H9 (cell line): ENCODE results near the gene MIER1. TPM values are rescaled to one million over a fixed set of nuclear protein-coding genes. Genes with fewer than 3 reads are reported as not detected.

ENCODE experiments used
- DNase-seq: peaks from one replicate; pipeline ENCODE4 v3.0.0-alpha.2; 2017
- H2AFZ ChIP-seq: one replicate; pipeline ENCODE4 v1.6.1; 2013; ENCODE audit warnings: mild to moderate bottlenecking, low read length, control low read depth, moderate library complexity
- H2AK5ac ChIP-seq: 2 replicates; pipeline ENCODE4 v1.6.1; 2013; ENCODE audit warnings: low read length, control low read depth, mixed read lengths; ENCODE audit not compliant: insufficient read length
- H2BK120ac ChIP-seq: one replicate; pipeline ENCODE4 v1.6.1; 2013; ENCODE audit warnings: low read depth, mild to moderate bottlenecking, low read length, control low read depth, inconsistent platforms; ENCODE audit not compliant: poor library complexity, severe bottlenecking
- H2BK12ac ChIP-seq: 2 replicates; pipeline ENCODE4 v1.6.1; 2013; ENCODE audit warnings: low read length, control low read depth, mixed read lengths, low read depth; ENCODE audit not compliant: insufficient read length
- H2BK15ac ChIP-seq: 2 replicates; pipeline ENCODE4 v1.6.1; 2013; ENCODE audit warnings: low read depth, low read length, control low read depth
- H2BK20ac ChIP-seq: one replicate; pipeline ENCODE4 v1.6.1; 2013; ENCODE audit warnings: low read depth, mild to moderate bottlenecking, low read length, control low read depth, inconsistent platforms; ENCODE audit not compliant: poor library complexity, severe bottlenecking
- H2BK5ac ChIP-seq: 2 replicates; pipeline ENCODE4 v1.6.1; 2013; ENCODE audit warnings: low read length, control low read depth, mixed read lengths; ENCODE audit not compliant: insufficient read length
- H3K14ac ChIP-seq: 2 replicates; pipeline ENCODE4 v1.6.1; 2013; ENCODE audit warnings: low read length, control low read depth; ENCODE audit not compliant: insufficient read depth
- H3K18ac ChIP-seq: 2 replicates; pipeline ENCODE4 v1.6.1; 2013; ENCODE audit warnings: low read depth, mild to moderate bottlenecking, mixed read lengths, low read length, control low read depth; ENCODE audit not compliant: insufficient read length
- H3K23ac ChIP-seq: 2 replicates; pipeline ENCODE4 v1.6.1; 2013; ENCODE audit warnings: low read length, control low read depth, mixed read lengths, low read depth; ENCODE audit not compliant: insufficient read length
- H3K23me2 ChIP-seq: 2 replicates; pipeline ENCODE4 v1.6.1; 2013; ENCODE audit warnings: low read depth, mild to moderate bottlenecking, mixed read lengths, low read length, control low read depth; ENCODE audit not compliant: insufficient read length, poor library complexity, severe bottlenecking
- H3K27ac ChIP-seq: 2 replicates; pipeline ENCODE4 v1.5.1; 2013; ENCODE audit warnings: low read length, control low read depth, mixed read lengths, low read depth; ENCODE audit not compliant: insufficient read length
- H3K27me3 ChIP-seq: 2 replicates; pipeline ENCODE4 v1.6.1; 2013; ENCODE audit warnings: low read length, control low read depth, inconsistent platforms; ENCODE audit not compliant: insufficient read depth
- H3K4ac ChIP-seq: 2 replicates; pipeline ENCODE4 v1.6.1; 2013; ENCODE audit warnings: low read depth, mild to moderate bottlenecking, control low read depth, inconsistent platforms, low read length, moderate library complexity
- H3K4me1 ChIP-seq: 2 replicates; pipeline ENCODE4 v1.6.1; 2013; ENCODE audit warnings: low read length, control low read depth, inconsistent platforms; ENCODE audit not compliant: insufficient read depth
- H3K4me2 ChIP-seq: 2 replicates; pipeline ENCODE4 v1.6.1; 2013; ENCODE audit warnings: low read length, control low read depth, mixed read lengths; ENCODE audit not compliant: insufficient read length, insufficient read depth
- H3K56ac ChIP-seq: 2 replicates; pipeline ENCODE4 v1.6.1; 2013; ENCODE audit warnings: low read depth, mild to moderate bottlenecking, mixed read lengths, low read length, control low read depth; ENCODE audit not compliant: insufficient read length
- H3K79me1 ChIP-seq: 2 replicates; pipeline ENCODE4 v1.6.1; 2013; ENCODE audit warnings: low read depth, mild to moderate bottlenecking, moderate library complexity, low read length, control low read depth, inconsistent platforms; ENCODE audit not compliant: insufficient read depth, poor library complexity, severe bottlenecking
- H3K79me2 ChIP-seq: 2 replicates; pipeline ENCODE4 v1.6.1; 2013; ENCODE audit warnings: low read length, control low read depth, inconsistent platforms; ENCODE audit not compliant: insufficient read depth
- H3K9ac ChIP-seq: 2 replicates; pipeline ENCODE4 v1.6.1; 2013; ENCODE audit warnings: low read length, control low read depth, mixed read lengths; ENCODE audit not compliant: insufficient read length; ENCODE audit errors: extremely low read depth
- H3K9me3 ChIP-seq: one replicate; pipeline ENCODE4 v1.6.1; 2013; ENCODE audit warnings: low read depth, low read length, inconsistent platforms; ENCODE audit not compliant: control insufficient read depth
- H3T11ph ChIP-seq: one replicate; pipeline ENCODE4 v1.6.1; 2013; ENCODE audit warnings: mild to moderate bottlenecking, low read length, control low read depth, inconsistent platforms
- H4K20me1 ChIP-seq: one replicate; pipeline ENCODE4 v1.6.1; 2013; ENCODE audit not compliant: control insufficient read depth, insufficient read length, insufficient read depth
- H4K5ac ChIP-seq: 2 replicates; pipeline ENCODE4 v1.6.1; 2013; ENCODE audit warnings: low read depth, mild to moderate bottlenecking, mixed read lengths, low read length, control low read depth; ENCODE audit not compliant: insufficient read length
- H4K8ac ChIP-seq: replicated peaks from 2 replicates; pipeline ENCODE4 v1.6.1; 2013; ENCODE audit warnings: low read length, control low read depth, mixed read lengths, low read depth; ENCODE audit not compliant: insufficient read length
- H4K91ac ChIP-seq: 2 replicates; pipeline ENCODE4 v1.6.1; 2013; ENCODE audit warnings: low read depth, mild to moderate bottlenecking, moderate library complexity, mixed read lengths, low read length, control low read depth; ENCODE audit not compliant: insufficient read length
- H3K27ac Mint-ChIP-seq, 3 experiments: 2 replicates in 2 of 3; 3 replicates in 1 of 3; pipeline ENCODE4 v1.8.0; 2020 to 2021; ENCODE audit warnings: mixed read lengths in 3 of 3, mild to moderate bottlenecking in 1 of 3, moderate library complexity in 1 of 3
- H3K27me3 Mint-ChIP-seq: 2 replicates; pipeline ENCODE4 v1.8.0; 2021; ENCODE audit warnings: low read depth, mild to moderate bottlenecking, moderate library complexity, mixed read lengths
- H3K36me3 Mint-ChIP-seq, 3 experiments: 2 replicates in 2 of 3; 3 replicates in 1 of 3; pipeline ENCODE4 v1.8.0; 2020 to 2021; ENCODE audit warnings: low read depth in 3 of 3, mixed read lengths in 3 of 3; ENCODE audit not compliant: insufficient read depth in 1 of 3
- H3K4me1 Mint-ChIP-seq, 2 experiments: 2 replicates each; pipeline ENCODE4 v1.8.0; 2020; ENCODE audit warnings: mixed read lengths in 2 of 2
- H3K4me3 Mint-ChIP-seq, 2 experiments: 2 replicates in 1 of 2; 3 replicates in 1 of 2; pipeline ENCODE4 v1.8.0; 2020 to 2021; ENCODE audit warnings: mild to moderate bottlenecking in 2 of 2, mixed read lengths in 2 of 2, moderate library complexity in 1 of 2
- H3K9me3 Mint-ChIP-seq, 2 experiments: 2 replicates in 1 of 2; 3 replicates in 1 of 2; pipeline ENCODE4 v1.8.0; 2020; ENCODE audit warnings: mild to moderate bottlenecking in 2 of 2, mixed read lengths in 2 of 2, moderate library complexity in 1 of 2
- CTCF ChIP-seq: fragments of 200-600 bp; sonication (generic); conservative IDR thresholded peaks from 3 replicates; pipeline ENCODE4 v1.8.0; 2021; ENCODE audit warnings: antibody characterized with exemption, mild to moderate bottlenecking
- WGBS: extraction: QIAGEN DNeasy Blood & Tissue Kit; methylation state at CpG from one replicate; pipeline ENCODE4 v1.1.7; 2013; ENCODE audit warnings: missing lambda C conversion rate, low lambda C conversion rate, mixed read lengths; ENCODE audit not compliant: insufficient read length; ENCODE audit errors: extremely low coverage; 5-methylcytosine and 5-hydroxymethylcytosine counted together
- total RNA-seq: library from RNA; stranded (reverse); gene quantifications from 2 replicates; pipeline ENCODE4 v1.2.1, GENCODE V29; 2021

The MIER1 gene
- total RNA-seq, 1 experiment from 2014 or later: 28.5 TPM

- Histone ChIP-seq H3K9ac (peak overlapping the region; percentile 79), H3K79me2 (peaks cover 4% of the 10 kb centered on the region; the same call in 1 of the 2 replicates), H3K4me1 (no peaks in the 10 kb centered on the region), H2BK15ac (no peak overlapping the region), H3K4ac (no peak overlapping the region), H2BK20ac (no peak overlapping the region), H3K4me2 (peak overlapping the region; percentile 97), H3K27ac (peak overlapping the region; percentile 2), H4K20me1 (no peaks in the 10 kb centered on the region), H3K23me2 (peaks cover 15% of the 10 kb centered on the region), H4K91ac (no peak overlapping the region), H3T11ph (no peak overlapping the region), H4K8ac (no peak overlapping the region), H2BK5ac (no peak overlapping the region), H3K56ac (no peak overlapping the region), H3K27me3 (no peaks in the 10 kb centered on the region), H3K79me1 (no peaks in the 10 kb centered on the region), H2AFZ (no peak overlapping the region), H2BK120ac (no peak overlapping the region), H3K9me3 (no peaks in the 10 kb centered on the region), H2AK5ac (no peak overlapping the region), H3K14ac (no peak overlapping the region), H4K5ac (no peak overlapping the region), H3K23ac (no peak overlapping the region), H2BK12ac (no peak overlapping the region), H3K18ac (no peak overlapping the region)
- TF ChIP-seq CTCF: no peak
- peaks cover 30 to 31% of the 10 kb centered on the region in 2 experiments for H3K4me1 Mint-ChIP-seq
- H3K27ac Mint-ChIP-seq: peak overlapping the region; percentile 98 to 99 (median 98); a peak in 6 of 7 replicates
- H3K27me3 Mint-ChIP-seq: no peaks in the 10 kb centered on the region
- H3K4me3 Mint-ChIP-seq: peak overlapping the region; percentile 87 to 93
- no peak for DNase-seq
- WGBS: no CpG with 5 or more reads among the region's 9 CpGs
- peaks cover 0 to under 1% (median 0%) of the 10 kb centered on the region in 3 experiments; a peak in 3 of 7 replicates for H3K36me3 Mint-ChIP-seq
- no peaks in the 10 kb centered on the region for H3K9me3 Mint-ChIP-seq
Observed at GRCh38 chr1:66925944-66926343, 1.2 kb downstream of the MIER1 start.
